A172 (cell line): ENCODE measurements around the gene PCDH9. TPM values are rescaled to one million over a fixed set of nuclear protein-coding genes. Genes with fewer than 3 reads are reported as not detected.

Experiments used
- DNase-seq: peaks from one replicate; pipeline ENCODE4 v3.0.0-alpha.2; 2015; ENCODE audit warnings: low spot score
- total RNA-seq: library from RNA; depleted of rRNA; stranded (reverse); fragments of >200 nt; shearing (Covaris generic); gene quantifications from 2 replicates; pipeline ENCODE4 v1.2.3, GENCODE V29; 2014

Gene PCDH9
- total RNA-seq, 1 experiment from 2014 or later: 0.02 TPM

- DNase-seq: no peak
Observed at GRCh38 chr13:66461021-66461420, 769.1 kb downstream of the PCDH9 start.

DNA sequence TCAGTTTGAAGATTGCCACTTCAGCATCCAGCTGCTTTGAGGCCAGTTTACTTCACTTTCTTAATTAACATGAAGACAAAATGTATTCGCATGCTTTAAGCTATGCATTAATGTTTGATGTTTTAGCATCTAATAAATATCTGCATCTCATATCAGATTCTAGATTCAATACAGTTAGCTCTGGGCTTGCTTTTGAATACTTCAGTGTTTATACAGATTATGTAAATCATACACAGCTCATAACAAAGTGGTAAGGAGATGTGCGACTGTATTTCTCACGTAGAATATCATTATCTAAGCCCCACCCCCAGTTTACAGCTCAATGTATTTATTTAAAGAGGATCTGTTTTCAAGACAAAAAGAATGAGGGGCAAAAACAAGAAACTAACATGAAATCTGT, 770.5 kb downstream of the PCDH9 start:
- DNase-seq: no peak

DNA sequence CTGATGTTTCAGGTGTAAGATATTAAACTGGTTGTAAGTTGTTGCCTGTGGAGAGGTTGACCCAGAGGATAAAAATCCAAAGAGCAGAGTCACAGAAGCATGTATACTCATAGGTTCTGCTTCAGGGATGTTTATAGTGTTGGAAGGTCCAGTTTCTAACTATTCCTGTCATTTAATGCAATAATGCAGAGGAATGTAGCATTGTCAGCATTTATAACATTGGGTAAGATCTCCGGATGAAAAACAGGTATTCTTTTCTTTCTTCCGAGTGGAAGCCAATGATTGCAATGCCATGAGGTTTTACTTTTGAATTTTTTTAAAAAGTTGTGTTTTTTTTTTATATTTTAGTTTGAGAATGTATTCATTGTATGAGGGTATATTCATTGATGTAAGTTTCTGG, 771.0 kb downstream of the PCDH9 start:
- no peak for DNase-seq

GRCh38 chr13:66446413-66446812, 783.7 kb downstream of the PCDH9 start:
- no peak for DNase-seq

- DNase-seq: no peak
Observed at GRCh38 chr13:66443926-66444325, 786.2 kb downstream of the PCDH9 start.

DNA sequence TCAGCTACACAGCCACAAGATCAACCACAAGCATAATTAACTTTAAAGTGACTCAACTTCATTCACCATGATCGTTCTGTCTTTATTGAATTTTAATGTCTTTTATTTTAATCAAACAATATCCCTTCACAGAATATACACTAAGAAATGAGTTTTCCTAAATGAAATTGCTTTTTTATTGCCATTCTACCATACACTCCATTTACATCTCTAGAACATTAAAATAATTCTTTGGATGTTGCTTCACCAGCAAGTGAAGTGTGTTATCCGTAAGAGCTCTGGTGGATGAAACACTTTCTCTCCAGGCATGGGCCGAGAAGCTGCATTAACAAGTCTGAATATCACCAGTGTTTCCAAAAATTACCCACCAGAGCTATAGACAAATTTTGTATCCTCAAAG, 789.2 kb downstream of the PCDH9 start:
- DNase-seq: no peak

- no peak for DNase-seq
Observed at GRCh38 chr13:66430728-66431127, 799.4 kb downstream of the PCDH9 start.

DNA sequence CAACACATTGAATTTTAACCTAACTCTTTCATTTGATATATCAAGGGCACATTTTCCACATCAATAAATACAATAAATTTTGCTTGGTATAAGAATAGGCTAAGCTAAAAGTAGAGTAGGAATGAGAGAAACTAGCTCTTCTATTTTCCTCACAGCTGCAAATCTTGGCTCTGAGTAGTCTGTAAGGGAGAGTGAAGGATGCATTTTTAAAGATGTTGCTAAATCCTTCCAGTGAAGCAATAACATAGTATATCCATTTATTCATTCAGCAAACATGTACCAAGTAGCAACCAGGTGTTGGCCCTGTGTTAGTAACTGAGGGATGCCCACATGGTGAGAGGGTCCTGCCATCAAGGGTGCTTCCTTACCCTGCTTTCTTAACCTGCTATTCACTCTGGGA, 799.9 kb downstream of the PCDH9 start:
- DNase-seq: no peak

GRCh38 chr13:66429156-66429555, 801.0 kb downstream of the PCDH9 start:
- no peak for DNase-seq

- DNase-seq: no peak
Observed at GRCh38 chr13:66427458-66427861, 802.7 kb downstream of the PCDH9 start.

- peak; percentile 14 for DNase-seq
Observed at GRCh38 chr13:66425741-66426140, 804.4 kb downstream of the PCDH9 start.

DNA sequence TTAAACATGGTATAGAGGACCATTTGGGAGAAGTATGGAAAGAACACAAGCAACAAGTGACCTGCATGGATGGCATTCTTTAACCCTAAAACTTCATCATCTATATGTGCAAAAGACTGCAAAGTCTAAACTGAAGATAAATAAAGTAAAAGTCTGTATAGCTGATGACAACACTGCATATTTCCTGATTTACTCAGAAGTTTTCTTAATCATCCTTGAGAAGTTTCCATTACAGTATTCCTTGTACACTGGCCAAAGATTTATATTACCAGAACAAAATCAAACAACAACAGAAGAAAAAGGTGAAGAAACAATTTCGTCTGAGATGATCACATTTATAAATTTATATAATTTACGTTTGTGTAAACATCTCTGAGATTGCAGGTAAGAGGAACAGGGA, 805.7 kb downstream of the PCDH9 start:
- no peak for DNase-seq

DNA sequence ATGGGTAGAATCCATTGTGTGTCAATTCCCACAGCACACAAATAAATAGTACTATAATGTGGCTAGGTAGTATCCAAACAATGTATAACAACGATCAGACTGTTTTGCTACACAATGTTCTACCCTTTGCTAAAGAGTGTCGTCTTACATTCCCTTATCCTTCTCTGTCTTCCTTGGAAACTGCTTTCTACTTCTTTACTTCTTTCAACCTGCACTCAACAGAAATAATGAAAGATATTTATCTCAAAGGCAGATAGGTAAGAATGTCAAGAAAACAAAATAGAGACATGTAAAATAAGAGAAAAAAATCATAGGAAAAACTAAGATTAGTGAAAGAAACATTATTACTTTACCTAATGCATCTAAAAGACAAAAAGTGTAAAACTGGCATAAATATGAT, 814.7 kb downstream of the PCDH9 start:
- no peak for DNase-seq

GRCh38 chr13:66414066-66414800, 815.9 kb downstream of the PCDH9 start:
- DNase-seq: no peak

- DNase-seq: no peak
Observed at GRCh38 chr13:66410314-66410713, 819.8 kb downstream of the PCDH9 start.

DNA sequence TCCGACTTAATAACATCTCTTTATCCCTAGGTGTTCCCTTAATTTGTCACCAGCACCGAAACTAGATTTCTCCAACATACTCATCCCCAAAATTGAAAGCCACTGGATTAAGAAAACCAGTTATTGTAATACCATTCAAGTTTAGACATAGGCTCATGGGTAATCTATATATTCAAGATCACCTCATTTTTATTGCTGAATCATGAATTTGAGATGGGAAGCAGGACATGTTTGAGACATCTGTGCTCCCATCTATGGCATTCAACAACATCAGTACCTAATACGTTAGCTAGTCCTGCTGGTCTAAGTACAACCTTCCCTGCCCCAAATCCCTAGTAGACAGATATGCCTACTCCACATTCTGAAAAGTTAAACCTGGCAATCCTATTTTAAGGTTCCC, 820.6 kb downstream of the PCDH9 start:
- no peak for DNase-seq

GRCh38 chr13:66407128-66407527, 823.0 kb downstream of the PCDH9 start:
- DNase-seq: no peak

DNA sequence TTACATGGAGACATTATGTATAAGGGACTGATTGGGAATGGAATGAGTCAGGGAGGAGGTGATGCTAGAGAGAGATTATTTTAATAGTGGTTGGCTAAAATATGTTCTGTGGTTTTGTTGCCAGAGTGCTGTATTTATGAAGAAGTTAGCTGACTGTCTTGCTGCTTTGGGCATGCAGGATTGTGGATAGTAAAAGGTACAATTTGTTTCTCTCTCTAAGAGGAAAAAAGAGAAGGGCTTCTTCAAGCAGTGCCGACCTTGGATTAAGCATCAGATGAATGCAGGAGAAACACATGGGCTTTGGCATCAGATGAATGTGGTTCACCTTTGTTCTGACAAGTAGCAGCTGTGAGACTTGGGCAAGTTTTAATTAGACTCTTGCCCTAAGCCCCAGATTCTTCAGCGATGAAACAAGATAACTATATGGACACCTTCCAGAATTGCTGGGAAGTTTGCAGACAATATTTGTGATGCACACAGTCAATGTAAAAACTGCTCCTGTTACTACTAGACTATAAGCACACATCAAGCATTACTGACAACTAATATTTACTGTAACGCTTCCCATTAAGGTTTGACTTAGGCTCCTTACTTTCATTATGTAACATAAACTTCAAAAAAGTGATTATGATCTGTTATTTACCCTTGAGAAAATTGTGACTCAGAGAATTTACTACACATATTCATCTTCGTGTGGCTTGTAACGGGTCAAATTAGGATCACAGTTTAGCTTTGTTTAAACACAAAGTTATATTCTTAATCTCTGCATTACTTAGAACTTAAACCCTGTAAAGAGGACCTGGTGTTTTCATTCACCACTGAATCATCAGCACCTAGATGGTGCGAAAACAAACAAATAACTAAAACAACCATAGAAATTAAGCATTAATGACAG, 824.0 kb downstream of the PCDH9 start:
- peak; percentile 47 for DNase-seq

GRCh38 chr13:66402546-66402945, 827.6 kb downstream of the PCDH9 start:
- no peak for DNase-seq

DNA sequence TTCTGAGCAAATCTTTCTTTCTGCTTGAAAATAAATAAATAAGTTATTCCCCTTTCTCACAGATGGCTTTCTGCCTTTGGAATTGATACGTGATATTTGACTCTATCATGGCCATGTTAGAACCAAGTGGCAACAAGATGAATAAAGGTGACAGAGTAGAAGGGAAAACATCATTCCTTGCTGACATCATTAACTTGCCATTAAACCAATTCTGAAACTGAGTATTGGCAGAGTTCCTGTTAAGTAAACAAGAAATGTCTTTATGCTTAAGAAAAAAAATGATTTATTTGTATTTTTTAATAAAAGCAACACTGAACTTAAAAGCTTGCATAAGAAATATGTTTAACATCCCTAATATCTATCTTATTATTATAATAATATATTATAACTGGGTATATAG, 828.1 kb downstream of the PCDH9 start:
- no peak for DNase-seq

- DNase-seq: no peak
Observed at GRCh38 chr13:66400292-66400691, 829.8 kb downstream of the PCDH9 start.

GRCh38 chr13:66399873-66400272, 830.3 kb downstream of the PCDH9 start:
- DNase-seq: no peak

GRCh38 chr13:66397133-66397532, 833.0 kb downstream of the PCDH9 start:
- no peak for DNase-seq
